ENCODE results near the gene LITAFD.

Gene LITAFD

GRCh38 chr16:8924214-8924613, 42.1 kb downstream of the LITAFD start:
- no peak for DNase-seq

DNA sequence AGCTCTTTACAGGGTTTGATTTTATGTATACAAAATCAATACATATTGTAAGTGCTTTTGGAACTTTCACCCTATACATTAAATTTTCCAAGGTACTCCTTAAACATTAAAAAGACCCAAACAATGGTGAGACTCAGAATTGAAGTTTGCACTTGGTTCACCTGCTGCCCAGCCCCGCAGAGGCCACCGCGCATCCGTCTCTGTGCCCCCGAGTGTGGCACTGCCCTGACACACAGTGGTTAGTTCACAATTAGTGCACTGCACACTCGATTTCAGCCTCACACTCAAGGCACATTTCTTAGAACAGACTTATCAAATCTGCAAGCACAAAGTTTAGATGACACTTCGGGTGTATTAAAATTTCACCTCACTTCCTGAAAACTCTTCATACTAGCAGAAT, 43.3 kb downstream of the LITAFD start:
- no peak for DNase-seq

DNA sequence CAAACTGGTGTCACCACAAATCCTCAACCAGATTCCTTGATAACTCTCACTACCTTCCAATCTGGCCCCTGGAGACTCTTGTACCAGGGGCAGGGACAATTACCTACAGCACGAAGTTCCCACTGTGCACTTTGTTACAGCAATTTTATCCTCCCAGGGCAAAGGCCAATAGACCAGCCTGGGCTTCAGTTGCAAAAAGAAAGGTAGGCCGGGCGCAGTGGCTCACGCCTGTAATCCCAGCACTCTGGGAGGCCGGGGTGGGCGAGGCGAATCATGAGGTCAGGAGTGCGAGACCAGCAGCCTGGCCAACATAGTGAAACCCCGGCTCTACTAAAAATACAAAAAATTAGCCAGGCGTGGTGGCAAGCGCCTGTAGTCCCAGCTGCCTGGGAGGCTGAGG, 44.7 kb downstream of the LITAFD start:
- DNase-seq, result no peak

GRCh38 chr16:8928467-8928957, 46.4 kb downstream of the LITAFD start:
- no peak for DNase-seq

DNA sequence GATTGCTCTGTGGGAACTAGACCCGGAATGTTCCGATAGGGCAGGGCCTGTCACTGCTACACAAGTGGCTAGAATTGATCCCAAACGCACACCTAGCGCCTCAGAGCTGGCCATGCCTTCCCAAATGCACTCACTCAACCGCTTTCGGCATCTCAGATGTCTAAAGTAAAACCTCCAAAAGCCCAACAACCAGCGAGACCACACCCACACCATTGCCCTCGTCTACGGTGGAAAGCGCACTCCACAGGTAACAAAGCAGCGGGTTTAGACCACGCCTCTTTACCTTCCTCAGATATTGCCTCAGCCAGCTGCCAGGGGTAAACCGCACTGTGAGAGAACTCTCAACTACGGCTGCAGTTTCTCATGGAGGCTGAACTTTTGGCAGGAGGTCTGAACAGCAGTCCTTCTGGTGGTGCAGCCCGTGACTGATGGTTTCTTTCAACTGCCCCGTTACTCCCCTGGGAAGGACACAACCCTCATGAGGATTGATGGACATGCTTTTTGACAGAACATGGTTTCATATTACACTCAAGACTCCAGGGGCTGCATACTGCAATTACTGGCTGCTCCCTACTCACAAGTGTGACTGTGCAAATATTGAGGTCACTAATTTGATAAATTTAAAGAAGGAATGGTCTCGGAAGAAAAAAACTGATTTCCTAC, 47.1 kb downstream of the LITAFD start:
- DNase-seq, result no peak

- DNase-seq, result no peak
Measured at GRCh38 chr16:8931859-8932258, 49.7 kb downstream of the LITAFD start.

DNA sequence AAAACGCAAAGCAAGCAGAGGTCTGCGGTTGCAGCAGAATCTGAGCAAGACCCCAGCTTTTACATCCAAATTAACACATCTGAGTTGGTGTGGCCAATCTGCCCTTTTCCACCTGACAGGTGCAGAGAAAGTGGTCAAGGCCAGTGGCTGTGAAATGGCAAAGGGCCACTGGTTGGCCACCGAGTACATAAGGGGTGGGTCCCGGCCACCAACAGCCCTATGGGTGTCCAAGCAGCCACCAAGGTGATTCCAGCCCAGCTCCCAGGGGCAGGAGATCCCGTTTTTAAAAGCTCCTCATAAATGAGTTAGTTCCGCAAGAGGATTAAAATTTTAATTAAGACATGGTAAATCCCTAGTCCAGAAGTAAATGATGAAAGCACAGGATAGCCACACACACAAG, 52.5 kb downstream of the LITAFD start:
- DNase-seq, result no peak

Data from NCI-H526 treated with DMSO at 0.1 percent for 48 hours (cell line).